IMR-90 (cell line): Measurements from ENCODE around the gene CHCHD1. TPM values are rescaled to one million over a fixed set of nuclear protein-coding genes. Genes with fewer than 3 reads are reported as not detected.

ENCODE experiments used
- ATAC-seq: fragments of 200-7000 bp; cut with Tn5 transposase; 2 replicates; pipeline ENCODE4 v1.9.1; 2020; ENCODE audit warnings: low read depth, mild to moderate bottlenecking, moderate library complexity
- BruUV-seq: library from RNA; stranded (reverse); fragments of 400-500 nt; replicated peaks from 2 replicates; lab custom pipeline; 2021; lab: Mats Ljungman, UMichigan
- CTCF ChIA-PET: fragments of 300-600 bp; formaldehyde crosslinking; extraction: SDS; loops from one replicate; lab custom pipeline; 2021; ENCODE audit warnings: antibody characterized with exemption; lab: Yijun Ruan, JAX
- POLR2A ChIA-PET: fragments of 300-600 bp; sonication (Branson Sonifier 250); formaldehyde crosslinking; loops from one replicate; lab custom pipeline; 2022; ENCODE audit warnings: antibody characterized with exemption; ENCODE audit not compliant: unreplicated experiment; lab: Charles Lee
- DNase-seq: peaks from one replicate; pipeline ENCODE4 v3.0.0; 2013
- H2AFZ ChIP-seq: replicated peaks from 2 replicates; pipeline ENCODE3; 2013; ENCODE audit warnings: low read length, mild to moderate bottlenecking; ENCODE audit not compliant: poor library complexity
- H2AK5ac ChIP-seq: 2 replicates; pipeline ENCODE4 v1.6.1; 2013; ENCODE audit warnings: low read depth, low read length, inconsistent platforms
- H2AK9ac ChIP-seq: replicated peaks from 2 replicates; pipeline ENCODE3; 2013; ENCODE audit warnings: mild to moderate bottlenecking, low read depth, low read length, moderate library complexity; ENCODE audit not compliant: poor library complexity
- H2BK120ac ChIP-seq: 2 replicates; pipeline ENCODE4 v1.6.1; 2013; ENCODE audit warnings: low read depth, low read length, inconsistent platforms
- H2BK15ac ChIP-seq: 3 replicates; pipeline ENCODE4 v1.6.1; 2013; ENCODE audit warnings: low read depth, low read length, inconsistent platforms
- H2BK20ac ChIP-seq: 2 replicates; pipeline ENCODE4 v1.6.1; 2013; ENCODE audit warnings: low read depth, mild to moderate bottlenecking, inconsistent platforms, low read length, moderate library complexity
- H2BK5ac ChIP-seq: 2 replicates; pipeline ENCODE4 v1.6.1; 2013; ENCODE audit warnings: mild to moderate bottlenecking, low read depth, low read length, inconsistent platforms; ENCODE audit not compliant: poor library complexity, severe bottlenecking
- H3K14ac ChIP-seq: replicated peaks from 2 replicates; pipeline ENCODE4 v1.6.1; 2013; ENCODE audit warnings: low read depth, low read length, inconsistent platforms
- H3K18ac ChIP-seq: 2 replicates; pipeline ENCODE4 v1.6.1; 2013; ENCODE audit warnings: low read depth, low read length, control low read depth
- H3K23ac ChIP-seq: 2 replicates; pipeline ENCODE4 v1.6.1; 2013; ENCODE audit warnings: low read depth, low read length, inconsistent platforms
- H3K27ac ChIP-seq: 2 replicates; pipeline ENCODE4 v1.5.1; 2013; ENCODE audit warnings: mild to moderate bottlenecking, control low read depth, low read length; ENCODE audit not compliant: insufficient read depth
- H3K27me3 ChIP-seq: 2 replicates; pipeline ENCODE4 v1.6.1; 2013; ENCODE audit warnings: low read length; ENCODE audit not compliant: control insufficient read depth, insufficient read depth
- H3K36me3 ChIP-seq: 2 replicates; pipeline ENCODE4 v1.6.1; 2013; ENCODE audit warnings: low read length, mixed read lengths; ENCODE audit not compliant: control insufficient read depth, insufficient read depth
- H3K4ac ChIP-seq: 2 replicates; pipeline ENCODE4 v1.6.1; 2013; ENCODE audit warnings: low read depth, low read length, inconsistent platforms
- H3K4me1 ChIP-seq: 2 replicates; pipeline ENCODE4 v1.6.1; 2013; ENCODE audit warnings: low read length, mixed read lengths; ENCODE audit not compliant: control insufficient read depth, insufficient read depth
- H3K4me2 ChIP-seq: 2 replicates; pipeline ENCODE4 v1.6.1; 2013; ENCODE audit warnings: low read depth, mild to moderate bottlenecking, control low read depth, low read length, moderate library complexity
- H3K4me3 ChIP-seq: 2 replicates; pipeline ENCODE4 v1.5.1; 2013; ENCODE audit warnings: low read depth, mild to moderate bottlenecking, control low read depth, low read length, moderate library complexity; ENCODE audit not compliant: insufficient read depth
- H3K56ac ChIP-seq: 2 replicates; pipeline ENCODE4 v1.6.1; 2013; ENCODE audit warnings: low read length, inconsistent platforms; ENCODE audit not compliant: insufficient read depth; ENCODE audit errors: extremely low read depth
- H3K79me1 ChIP-seq, 2 experiments: 2 replicates each; pipeline ENCODE4 v1.6.1; 2013; ENCODE audit warnings: low read length in 2 of 2, inconsistent platforms in 1 of 2, low read depth in 1 of 2
- H3K9ac ChIP-seq: 2 replicates; pipeline ENCODE4 v1.6.1; 2013; ENCODE audit warnings: low read depth, low read length, control low read depth
- H3K9me1 ChIP-seq: 2 replicates; pipeline ENCODE4 v1.6.1; 2013; ENCODE audit warnings: low read length, inconsistent platforms; ENCODE audit not compliant: insufficient read depth
- H3K9me3 ChIP-seq: 2 replicates; pipeline ENCODE4 v1.6.1; 2013; ENCODE audit warnings: low read length; ENCODE audit not compliant: control insufficient read depth, insufficient read depth
- H4K20me1 ChIP-seq: 2 replicates; pipeline ENCODE4 v1.6.1; 2013; ENCODE audit warnings: low read length, inconsistent platforms; ENCODE audit not compliant: insufficient read depth
- H4K5ac ChIP-seq: 2 replicates; pipeline ENCODE4 v1.6.1; 2013; ENCODE audit warnings: mild to moderate bottlenecking, low read depth, low read length, control low read depth
- H4K8ac ChIP-seq, 2 experiments: 2 replicates each; pipeline ENCODE4 v1.6.1; 2013; ENCODE audit warnings: low read depth in 2 of 2, low read length in 2 of 2, control low read depth in 1 of 2, inconsistent platforms in 1 of 2
- H4K91ac ChIP-seq: 2 replicates; pipeline ENCODE4 v1.6.1; 2013; ENCODE audit warnings: low read depth, low read length, inconsistent platforms; ENCODE audit not compliant: insufficient read depth
- BHLHE40 ChIP-seq: fragments of 150-350 bp; IDR thresholded peaks from 2 replicates; pipeline ENCODE4 v1.6.1; 2016; ENCODE audit warnings: mild to moderate bottlenecking, low read depth, low read length
- CEBPB ChIP-seq: IDR thresholded peaks from 2 replicates; pipeline ENCODE4 v1.6.1; 2012; ENCODE audit warnings: low read depth, low read length, improper control_type of control experiment
- CHD1 ChIP-seq: IDR thresholded peaks from 2 replicates; pipeline ENCODE4 v1.6.1; 2012; ENCODE audit warnings: low read depth, low read length, improper control_type of control experiment
- FOS ChIP-seq: fragments of 150-350 bp; IDR thresholded peaks from 2 replicates; pipeline ENCODE4 v1.6.1; 2016; ENCODE audit warnings: low read depth, low read length
- MAFK ChIP-seq: IDR thresholded peaks from 2 replicates; pipeline ENCODE4 v1.6.1; 2012; ENCODE audit warnings: low read depth, low read length, improper control_type of control experiment
- MAZ ChIP-seq: IDR thresholded peaks from 2 replicates; pipeline ENCODE4 v1.6.1; 2012; ENCODE audit warnings: low read depth, mild to moderate bottlenecking, low read length, improper control_type of control experiment, moderate library complexity, borderline replicate concordance
- MXI1 ChIP-seq: IDR thresholded peaks from 2 replicates; pipeline ENCODE4 v1.6.1; 2012; ENCODE audit warnings: low read depth, mild to moderate bottlenecking, low read length, moderate library complexity, borderline replicate concordance
- NFE2L2 ChIP-seq: fragments of 150-350 bp; IDR thresholded peaks from 2 replicates; pipeline ENCODE4 v1.6.1; 2016; ENCODE audit warnings: low read depth, mild to moderate bottlenecking, low read length
- RAD21 ChIP-seq: IDR thresholded peaks from 2 replicates; pipeline ENCODE4 v1.6.1; 2012; ENCODE audit warnings: low read length, improper control_type of control experiment
- RCOR1 ChIP-seq: IDR thresholded peaks from 2 replicates; pipeline ENCODE4 v1.6.1; 2012; ENCODE audit warnings: mild to moderate bottlenecking, low read length, improper control_type of control experiment; ENCODE audit not compliant: insufficient replicate concordance
- RFX5 ChIP-seq: IDR thresholded peaks from 2 replicates; pipeline ENCODE4 v1.8.0; 2012; ENCODE audit warnings: low read depth, mild to moderate bottlenecking, low read length, moderate library complexity
- SMC3 ChIP-seq: fragments of 150-350 bp; IDR thresholded peaks from 2 replicates; pipeline ENCODE4 v1.6.1; 2016; ENCODE audit warnings: low read depth, mild to moderate bottlenecking, antibody characterized with exemption, low read length, moderate library complexity
- WGBS, 2 experiments: methylation state at CpG; one replicate each; pipeline versions ENCODE4 v1.1.5 to v1.1.7; 2013; ENCODE audit warnings: missing lambda C conversion rate in 2 of 2; ENCODE audit not compliant: insufficient read length in 1 of 2; ENCODE audit errors: extremely low coverage in 2 of 2; 5-methylcytosine and 5-hydroxymethylcytosine counted together
- dilution Hi-C: fragments of 300-500 bp; cut with HindIII; formaldehyde crosslinking; loops from one replicate; pipeline ENCODE4 v1.14.3; 2018; ENCODE audit warnings: low sequenced_read_pairs; ENCODE audit not compliant: unreplicated experiment
- in situ Hi-C: fragments of 300-500 bp; cut with MboI; formaldehyde crosslinking; loops from 3 replicates; pipeline ENCODE4 v1.14.3; 2019; ENCODE audit warnings: low sequenced_read_pairs, inconsistent platforms, mixed read lengths
- intact Hi-C: fragments of 100-400 bp; cut with micrococcal nuclease; formaldehyde crosslinking; loops from 2 replicates; pipeline ENCODE4 v1.10.0; 2022
- polyA plus RNA-seq, 3 experiments: library from polyadenylated mRNA; depleted of rRNA; stranded (reverse); fragments of >200 nt; gene quantifications; 2 replicates each; pipeline ENCODE4 v1.2.3, GENCODE V29; 2012; ENCODE audit warnings: low replicate concordance in 1 of 3
- total RNA-seq: library from RNA; depleted of rRNA; stranded (reverse); fragments of >200 nt; gene quantifications from 2 replicates; pipeline ENCODE4 v1.2.3, GENCODE V29; 2012
- TF ChIP-seq, protein P1 (sequence below): fragments of 150-350 bp; IDR thresholded peaks from 2 replicates; pipeline ENCODE4 v1.6.1; 2017; ENCODE audit warnings: mild to moderate bottlenecking, antibody characterized with exemption, low read length, low read depth
- TF ChIP-seq, protein P2 (sequence below): fragments of 150-350 bp; IDR thresholded peaks from 2 replicates; pipeline ENCODE4 v1.6.1; 2016; ENCODE audit warnings: low read depth, mild to moderate bottlenecking, low read length, moderate library complexity, borderline replicate concordance
- TF ChIP-seq, protein P3 (sequence below): conservative IDR thresholded peaks from 2 replicates; pipeline ENCODE4 v1.5.1; 2012; ENCODE audit warnings: mild to moderate bottlenecking, low read depth, low read length, improper control_type of control experiment

Gene CHCHD1
- total and polyA plus RNA-seq, 2 of the 4 experiments (the other 2 are of a cell fraction), result 11.5 to 21.0 TPM

DNA sequence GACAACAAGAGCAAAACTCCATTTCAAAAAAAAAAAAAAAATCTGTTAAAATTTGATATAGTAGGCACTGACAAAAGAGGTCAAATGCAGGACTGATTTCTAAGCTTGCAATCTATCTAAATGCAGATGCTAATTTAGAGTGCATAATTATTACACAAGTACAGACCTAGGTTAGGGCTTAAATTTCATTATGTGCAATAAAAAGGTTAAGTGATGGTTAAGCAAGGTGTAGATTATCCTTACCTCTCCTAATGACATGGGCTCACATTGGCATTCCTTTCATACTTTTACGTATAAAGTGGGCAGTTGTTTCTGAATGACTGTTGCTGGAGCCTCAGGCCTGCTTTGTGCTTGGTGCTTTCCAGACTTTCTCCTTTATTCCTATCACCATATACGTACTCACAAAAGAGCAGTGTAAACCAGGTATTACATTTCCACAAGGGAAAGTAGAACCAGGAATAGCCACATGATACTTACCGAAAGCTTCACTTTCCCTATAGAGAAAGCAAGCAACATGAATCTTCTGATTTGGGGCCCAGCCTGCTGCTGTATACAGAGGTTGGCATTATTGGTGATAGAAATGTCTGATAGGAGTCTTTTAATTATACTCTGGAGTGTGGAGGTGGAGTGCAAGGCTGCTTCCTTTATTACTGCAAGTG lies 2.2 kb upstream of the CHCHD1 start:
- BruUV-seq, result no TSS peak
- Histone ChIP-seq H3K27me3 (no peaks in the 10 kb centered on the region), H4K20me1 (peaks cover 12% of the 10 kb centered on the region), H3K4me3 (no peak overlapping the region), H4K91ac (no peak overlapping the region), H3K18ac (no peak overlapping the region), H3K9me3 (no peaks in the 10 kb centered on the region), H2AK5ac (no peak overlapping the region), H3K9ac (no peak overlapping the region), H3K4ac (no peak overlapping the region), H3K36me3 (peaks cover 17% of the 10 kb centered on the region), H2BK20ac (no peak overlapping the region), H2AK9ac (no peak overlapping the region), H2AFZ (no peak overlapping the region), H3K4me2 (no peak overlapping the region), H4K5ac (no peak overlapping the region), H3K4me1 (peaks cover 5% of the 10 kb centered on the region; the same call in 1 of the 2 replicates), H3K56ac (no peak overlapping the region), H2BK5ac (no peak overlapping the region), H3K23ac (no peak overlapping the region; the same call in 1 of the 2 replicates), H3K27ac (no peak overlapping the region), H3K14ac (no peak overlapping the region), H3K79me1 (peaks cover 13 to 56% of the 10 kb centered on the region in 2 experiments), H3K9me1 (no peaks in the 10 kb centered on the region), H2BK15ac (no peak overlapping the region), H4K8ac (no peak overlapping the region), H2BK120ac (no peak overlapping the region)
- TF ChIP-seq RAD21, result no peak
- no peak for TF ChIP-seq CHD1
- TF ChIP-seq, protein P1, sequence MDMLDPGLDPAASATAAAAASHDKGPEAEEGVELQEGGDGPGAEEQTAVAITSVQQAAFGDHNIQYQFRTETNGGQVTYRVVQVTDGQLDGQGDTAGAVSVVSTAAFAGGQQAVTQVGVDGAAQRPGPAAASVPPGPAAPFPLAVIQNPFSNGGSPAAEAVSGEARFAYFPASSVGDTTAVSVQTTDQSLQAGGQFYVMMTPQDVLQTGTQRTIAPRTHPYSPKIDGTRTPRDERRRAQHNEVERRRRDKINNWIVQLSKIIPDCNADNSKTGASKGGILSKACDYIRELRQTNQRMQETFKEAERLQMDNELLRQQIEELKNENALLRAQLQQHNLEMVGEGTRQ, result no peak
- TF ChIP-seq CEBPB, result no peak
- TF ChIP-seq MAFK, result no peak
- no peak for TF ChIP-seq MAZ
- no peak for TF ChIP-seq SMC3
- TF ChIP-seq BHLHE40, result no peak
- no peak for TF ChIP-seq RFX5
- TF ChIP-seq MXI1, result no peak
- no peak for TF ChIP-seq RCOR1
- TF ChIP-seq, protein P2, sequence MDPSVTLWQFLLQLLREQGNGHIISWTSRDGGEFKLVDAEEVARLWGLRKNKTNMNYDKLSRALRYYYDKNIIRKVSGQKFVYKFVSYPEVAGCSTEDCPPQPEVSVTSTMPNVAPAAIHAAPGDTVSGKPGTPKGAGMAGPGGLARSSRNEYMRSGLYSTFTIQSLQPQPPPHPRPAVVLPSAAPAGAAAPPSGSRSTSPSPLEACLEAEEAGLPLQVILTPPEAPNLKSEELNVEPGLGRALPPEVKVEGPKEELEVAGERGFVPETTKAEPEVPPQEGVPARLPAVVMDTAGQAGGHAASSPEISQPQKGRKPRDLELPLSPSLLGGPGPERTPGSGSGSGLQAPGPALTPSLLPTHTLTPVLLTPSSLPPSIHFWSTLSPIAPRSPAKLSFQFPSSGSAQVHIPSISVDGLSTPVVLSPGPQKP, result no peak
- TF ChIP-seq FOS, result no peak
- TF ChIP-seq, protein P3, sequence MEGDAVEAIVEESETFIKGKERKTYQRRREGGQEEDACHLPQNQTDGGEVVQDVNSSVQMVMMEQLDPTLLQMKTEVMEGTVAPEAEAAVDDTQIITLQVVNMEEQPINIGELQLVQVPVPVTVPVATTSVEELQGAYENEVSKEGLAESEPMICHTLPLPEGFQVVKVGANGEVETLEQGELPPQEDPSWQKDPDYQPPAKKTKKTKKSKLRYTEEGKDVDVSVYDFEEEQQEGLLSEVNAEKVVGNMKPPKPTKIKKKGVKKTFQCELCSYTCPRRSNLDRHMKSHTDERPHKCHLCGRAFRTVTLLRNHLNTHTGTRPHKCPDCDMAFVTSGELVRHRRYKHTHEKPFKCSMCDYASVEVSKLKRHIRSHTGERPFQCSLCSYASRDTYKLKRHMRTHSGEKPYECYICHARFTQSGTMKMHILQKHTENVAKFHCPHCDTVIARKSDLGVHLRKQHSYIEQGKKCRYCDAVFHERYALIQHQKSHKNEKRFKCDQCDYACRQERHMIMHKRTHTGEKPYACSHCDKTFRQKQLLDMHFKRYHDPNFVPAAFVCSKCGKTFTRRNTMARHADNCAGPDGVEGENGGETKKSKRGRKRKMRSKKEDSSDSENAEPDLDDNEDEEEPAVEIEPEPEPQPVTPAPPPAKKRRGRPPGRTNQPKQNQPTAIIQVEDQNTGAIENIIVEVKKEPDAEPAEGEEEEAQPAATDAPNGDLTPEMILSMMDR, result no peak
- no peak for TF ChIP-seq NFE2L2
- DNase-seq (no peak), ATAC-seq (no peak)
- CTCF ChIA-PET, result interaction anchor here (0.6 kb wide), 1 partner anchor 1609 kb away, joined by 3 read pairs; no protein-coding TSS in a partner anchor
- dilution Hi-C loops, result no loop called here
- intact Hi-C loops, result loop anchor here (2.0 kb wide), 1 partner anchor 35 kb away; the partner anchor contains the start of gene SEC24C
- POLR2A ChIA-PET, result no interaction called here
- in situ Hi-C loops, result no loop called here
- no CpG with 5 or more reads among the region's 3 CpGs for WGBS, 2 experiments
